Mucosa of gallbladder (tissue), 1 donor: ENCODE measurements around the gene IRGC. TPM values are rescaled to one million over a fixed set of nuclear protein-coding genes. Genes with fewer than 3 reads are reported as not detected.

ENCODE experiments used
- DNase-seq: peaks from one replicate; pipeline ENCODE4 v3.0.0-alpha.2; 2020; ENCODE audit warnings: low spot score
- total RNA-seq: library from RNA; stranded (reverse); gene quantifications from one replicate; pipeline ENCODE4 v1.2.1, GENCODE V29; 2021
- donor health status: DM: no; HTN: no; CAD: no.

Gene IRGC
- total RNA-seq, 1 donor from 2014 or later = not detected

- no peak for DNase-seq
These were observed 9.0 kb downstream of the IRGC start for GRCh38 chr19:43724896-43725295.

- DNase-seq = no peak
These were observed 9.6 kb downstream of the IRGC start for GRCh38 chr19:43725468-43725867.

GRCh38 chr19:43726736-43727592 lies 11.1 kb downstream of the IRGC start:
- DNase-seq = no peak

GRCh38 chr19:43727593-43727853 lies 11.6 kb downstream of the IRGC start:
- DNase-seq = no peak

- no peak for DNase-seq
These were observed 14.0 kb downstream of the IRGC start for GRCh38 chr19:43729919-43730318.

GRCh38 chr19:43731346-43731745 lies 15.5 kb downstream of the IRGC start:
- no peak for DNase-seq

- no peak for DNase-seq
These were observed 16.0 kb downstream of the IRGC start for GRCh38 chr19:43731846-43732245.

- DNase-seq = no peak
These were observed 19.1 kb downstream of the IRGC start for GRCh38 chr19:43735013-43735412.

GRCh38 chr19:43735957-43736356 lies 20.1 kb downstream of the IRGC start:
- no peak for DNase-seq

GRCh38 chr19:43738780-43739211 lies 22.9 kb downstream of the IRGC start:
- DNase-seq = peak; percentile 68

- peak; percentile 89 for DNase-seq
These were observed 23.8 kb downstream of the IRGC start for GRCh38 chr19:43739439-43740235.

- DNase-seq = no peak
These were observed 25.4 kb downstream of the IRGC start for GRCh38 chr19:43741075-43741825.

GRCh38 chr19:43743059-43743458 lies 27.2 kb downstream of the IRGC start:
- no peak for DNase-seq

- DNase-seq = no peak
These were observed 31.8 kb downstream of the IRGC start for GRCh38 chr19:43747557-43748204.

GRCh38 chr19:43748205-43748594 lies 32.3 kb downstream of the IRGC start:
- no peak for DNase-seq

GRCh38 chr19:43748685-43749084 lies 32.8 kb downstream of the IRGC start:
- DNase-seq = no peak

GRCh38 chr19:43749152-43749551 lies 33.3 kb downstream of the IRGC start:
- no peak for DNase-seq

GRCh38 chr19:43749898-43750297 lies 34.0 kb downstream of the IRGC start:
- DNase-seq = no peak

- DNase-seq = no peak
These were observed 35.8 kb downstream of the IRGC start for GRCh38 chr19:43751466-43752220.

- DNase-seq = no peak
These were observed 36.5 kb downstream of the IRGC start for GRCh38 chr19:43752287-43752875.

GRCh38 chr19:43754253-43754502 lies 38.3 kb downstream of the IRGC start:
- DNase-seq = no peak
